PFSK-1 (cell line): ENCODE results near the gene CD81.

Source experiments
- FOXP2 ChIP-seq: optimal IDR thresholded peaks from 2 replicates; pipeline ENCODE3; 2011; ENCODE audit warnings: borderline replicate concordance, control low read depth, inconsistent platforms; ENCODE audit not compliant: insufficient read depth; ENCODE audit errors: extremely low read length, extremely low read depth
- POLR2AphosphoS5 ChIP-seq: IDR thresholded peaks from 2 replicates; pipeline ENCODE4 v1.6.1; 2012; ENCODE audit warnings: low read depth, mild to moderate bottlenecking, control low read depth, low read length, moderate library complexity
- SIN3A ChIP-seq: IDR thresholded peaks from 2 replicates; pipeline ENCODE4 v1.6.1; 2012; ENCODE audit warnings: mild to moderate bottlenecking, low read length, moderate library complexity, borderline replicate concordance; ENCODE audit not compliant: insufficient read depth
- TAF1 ChIP-seq: IDR thresholded peaks from 2 replicates; pipeline ENCODE4 v1.6.1; 2012; ENCODE audit warnings: low read length, control low read depth, borderline replicate concordance; ENCODE audit not compliant: insufficient read depth
- TF ChIP-seq, protein P1 (sequence below), 2 experiments: IDR thresholded peaks; 2 replicates each; pipeline versions ENCODE4 v1.6.1 to v1.8.0; 2011 to 2012; ENCODE audit warnings: low read depth in 2 of 2, low read length in 2 of 2, control low read depth in 1 of 2, inconsistent platforms in 1 of 2, mild to moderate bottlenecking in 1 of 2, moderate library complexity in 1 of 2; ENCODE audit not compliant: insufficient read depth in 1 of 2

Gene CD81

DNA sequence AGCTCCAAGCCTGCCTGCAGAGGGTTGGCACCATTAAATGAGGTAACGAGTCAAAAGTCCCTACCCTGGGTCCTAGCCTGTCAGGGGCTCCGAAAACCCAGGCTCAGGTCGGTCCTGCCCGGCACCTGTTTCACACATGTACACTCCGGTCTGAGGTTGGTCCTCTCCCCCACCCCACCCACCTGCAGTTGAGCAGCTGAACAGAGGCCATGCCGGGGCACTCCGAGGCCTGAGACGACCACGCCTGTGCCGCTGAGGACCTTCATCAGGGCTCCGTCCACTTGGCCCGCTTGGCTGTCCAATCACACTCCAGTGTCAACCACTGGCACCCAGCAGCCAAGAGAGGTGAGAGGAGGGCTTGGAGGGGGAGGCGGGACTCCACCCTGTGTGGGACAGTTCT lies 25.0 kb downstream of the CD81 start:
- TF ChIP-seq, protein P1, sequence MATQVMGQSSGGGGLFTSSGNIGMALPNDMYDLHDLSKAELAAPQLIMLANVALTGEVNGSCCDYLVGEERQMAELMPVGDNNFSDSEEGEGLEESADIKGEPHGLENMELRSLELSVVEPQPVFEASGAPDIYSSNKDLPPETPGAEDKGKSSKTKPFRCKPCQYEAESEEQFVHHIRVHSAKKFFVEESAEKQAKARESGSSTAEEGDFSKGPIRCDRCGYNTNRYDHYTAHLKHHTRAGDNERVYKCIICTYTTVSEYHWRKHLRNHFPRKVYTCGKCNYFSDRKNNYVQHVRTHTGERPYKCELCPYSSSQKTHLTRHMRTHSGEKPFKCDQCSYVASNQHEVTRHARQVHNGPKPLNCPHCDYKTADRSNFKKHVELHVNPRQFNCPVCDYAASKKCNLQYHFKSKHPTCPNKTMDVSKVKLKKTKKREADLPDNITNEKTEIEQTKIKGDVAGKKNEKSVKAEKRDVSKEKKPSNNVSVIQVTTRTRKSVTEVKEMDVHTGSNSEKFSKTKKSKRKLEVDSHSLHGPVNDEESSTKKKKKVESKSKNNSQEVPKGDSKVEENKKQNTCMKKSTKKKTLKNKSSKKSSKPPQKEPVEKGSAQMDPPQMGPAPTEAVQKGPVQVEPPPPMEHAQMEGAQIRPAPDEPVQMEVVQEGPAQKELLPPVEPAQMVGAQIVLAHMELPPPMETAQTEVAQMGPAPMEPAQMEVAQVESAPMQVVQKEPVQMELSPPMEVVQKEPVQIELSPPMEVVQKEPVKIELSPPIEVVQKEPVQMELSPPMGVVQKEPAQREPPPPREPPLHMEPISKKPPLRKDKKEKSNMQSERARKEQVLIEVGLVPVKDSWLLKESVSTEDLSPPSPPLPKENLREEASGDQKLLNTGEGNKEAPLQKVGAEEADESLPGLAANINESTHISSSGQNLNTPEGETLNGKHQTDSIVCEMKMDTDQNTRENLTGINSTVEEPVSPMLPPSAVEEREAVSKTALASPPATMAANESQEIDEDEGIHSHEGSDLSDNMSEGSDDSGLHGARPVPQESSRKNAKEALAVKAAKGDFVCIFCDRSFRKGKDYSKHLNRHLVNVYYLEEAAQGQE (IDR thresholded peaks at IDR 0.05; ENCODE audit: insufficient read depth in 1 of 2, low read depth in 2 of 2, low read length in 2 of 2) = no peak
- TF ChIP-seq SIN3A = no peak
- TF ChIP-seq POLR2AphosphoS5 = no peak
- TF ChIP-seq FOXP2 = no peak
- no peak for TF ChIP-seq TAF1

DNA sequence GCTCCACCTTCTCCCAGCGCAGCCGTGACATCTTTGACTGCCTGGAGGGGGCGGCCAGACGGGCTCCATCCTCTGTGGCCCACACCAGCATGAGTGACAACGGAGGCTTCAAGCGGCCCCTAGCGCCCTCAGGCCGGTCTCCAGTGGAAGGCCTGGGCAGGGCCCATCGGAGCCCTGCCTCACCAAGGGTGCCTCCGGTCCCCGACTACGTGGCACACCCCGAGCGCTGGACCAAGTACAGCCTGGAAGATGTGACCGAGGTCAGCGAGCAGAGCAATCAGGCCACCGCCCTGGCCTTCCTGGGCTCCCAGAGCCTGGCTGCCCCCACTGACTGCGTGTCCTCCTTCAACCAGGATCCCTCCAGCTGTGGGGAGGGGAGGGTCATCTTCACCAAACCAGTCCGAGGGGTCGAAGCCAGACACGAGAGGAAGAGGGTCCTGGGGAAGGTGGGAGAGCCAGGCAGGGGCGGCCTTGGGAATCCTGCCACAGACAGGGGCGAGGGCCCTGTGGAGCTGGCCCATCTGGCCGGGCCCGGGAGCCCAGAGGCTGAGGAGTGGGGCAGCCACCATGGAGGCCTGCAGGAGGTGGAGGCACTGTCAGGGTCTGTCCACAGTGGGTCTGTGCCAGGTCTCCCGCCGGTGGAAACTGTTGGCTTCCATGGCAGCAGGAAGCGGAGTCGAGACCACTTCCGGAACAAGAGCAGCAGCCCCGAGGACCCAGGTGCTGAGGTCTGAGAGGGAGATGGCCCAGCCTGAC lies 26.0 kb downstream of the CD81 start:
- TF ChIP-seq, protein P1 (IDR thresholded peaks at IDR 0.05; ENCODE audit: insufficient read depth in 1 of 2, low read depth in 2 of 2, low read length in 2 of 2) = no peak
- TF ChIP-seq FOXP2 = no peak
- no peak for TF ChIP-seq SIN3A
- no peak for TF ChIP-seq TAF1
- no peak for TF ChIP-seq POLR2AphosphoS5

DNA sequence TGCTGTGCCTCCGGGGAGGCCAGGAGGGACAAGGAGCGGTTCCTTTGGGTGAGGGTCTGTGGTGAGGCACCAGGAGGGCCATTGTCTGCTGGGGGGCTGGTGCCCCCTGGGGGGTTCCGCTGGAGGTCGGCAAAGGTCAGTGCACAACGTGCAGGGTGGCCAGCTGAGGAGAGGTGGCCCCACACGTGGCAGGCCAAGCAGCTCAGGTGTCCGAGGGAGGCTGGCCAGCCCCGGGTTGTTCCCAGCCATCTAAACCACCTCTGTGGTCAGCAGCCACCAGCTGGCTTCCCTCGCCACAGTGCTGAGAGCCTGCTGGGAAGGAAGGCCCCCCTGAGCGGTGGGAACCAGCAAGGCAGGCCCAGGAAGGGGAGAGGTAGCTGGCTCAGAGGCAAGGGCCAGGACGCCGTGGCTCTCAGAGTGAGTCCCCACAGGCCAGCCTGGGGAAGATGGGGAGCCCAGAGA lies 27.7 kb downstream of the CD81 start:
- TF ChIP-seq, protein P1 (IDR thresholded peaks at IDR 0.05; ENCODE audit: insufficient read depth in 1 of 2, low read depth in 2 of 2, low read length in 2 of 2) = no peak
- TF ChIP-seq POLR2AphosphoS5 (no peak), SIN3A (no peak), FOXP2 (no peak), TAF1 (no peak)

DNA sequence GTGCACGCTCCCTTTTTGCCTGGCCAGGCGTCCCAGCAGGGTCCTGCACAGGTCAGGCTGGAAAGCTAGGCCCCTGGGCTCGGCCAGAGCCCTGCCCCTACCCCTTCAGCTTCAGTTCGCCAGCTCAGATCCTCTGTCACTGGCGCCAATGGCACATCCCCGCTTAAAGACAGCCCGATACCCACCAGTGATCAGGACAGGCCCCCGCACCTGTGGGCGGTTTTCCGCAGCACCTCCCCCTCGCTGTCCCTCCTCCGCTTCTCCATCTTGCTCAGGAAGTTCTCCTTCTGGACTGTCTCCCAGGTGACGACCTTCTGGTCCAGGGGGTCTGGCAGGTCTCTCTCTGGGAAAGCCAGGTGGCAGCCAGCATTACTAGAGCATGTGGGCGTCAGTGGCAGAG lies 29.3 kb downstream of the CD81 start:
- TF ChIP-seq SIN3A = no peak
- no peak for TF ChIP-seq POLR2AphosphoS5
- TF ChIP-seq TAF1 = no peak
- TF ChIP-seq, protein P1 (IDR thresholded peaks at IDR 0.05; ENCODE audit: insufficient read depth in 1 of 2, low read depth in 2 of 2, low read length in 2 of 2) = no peak
- no peak for TF ChIP-seq FOXP2

DNA sequence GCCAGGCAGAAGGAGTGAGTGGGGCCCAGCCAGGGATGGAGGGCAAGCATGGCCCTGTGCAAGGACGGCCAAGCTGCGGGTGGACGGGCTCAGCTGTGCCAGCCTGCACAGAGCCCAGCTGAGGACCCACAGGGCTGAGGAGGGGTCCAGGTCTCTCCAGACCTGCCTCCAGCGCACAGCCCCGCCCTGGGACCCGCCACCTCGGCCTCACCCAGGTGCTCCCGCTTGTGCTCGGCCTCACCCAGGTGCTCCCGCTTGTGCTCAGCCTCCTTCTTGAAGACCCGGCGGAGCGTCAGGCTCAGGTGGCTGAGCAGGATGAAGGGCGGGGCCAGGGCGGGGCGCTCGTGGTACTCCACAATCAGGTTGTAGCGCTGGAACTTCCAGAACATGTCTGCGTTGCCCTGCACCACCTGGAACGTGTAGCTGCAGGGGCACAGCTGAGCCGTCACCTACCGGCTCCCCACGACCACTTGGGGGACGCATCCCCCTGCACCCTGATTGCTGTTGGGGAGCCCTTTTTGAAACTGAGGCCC lies 29.8 kb downstream of the CD81 start:
- TF ChIP-seq SIN3A = no peak
- no peak for TF ChIP-seq FOXP2
- TF ChIP-seq POLR2AphosphoS5 = no peak
- TF ChIP-seq TAF1 = no peak
- TF ChIP-seq, protein P1 (IDR thresholded peaks at IDR 0.05; ENCODE audit: insufficient read depth in 1 of 2, low read depth in 2 of 2, low read length in 2 of 2) = no peak
